ENCODE data around the gene LRRN1. TPM values are rescaled to one million over a fixed set of nuclear protein-coding genes. Genes with fewer than 3 reads are reported as not detected.
"Not testable (repeated sequence)": the region's sequence is repeated elsewhere in the genome, so short reads cannot be mapped to it uniquely, and the experiment has no call there.

LRRN1 gene
- total RNA-seq, 4 donors from 2014 or later = 1.1 to 6.8 (median 4.3) TPM

- no peak for DNase-seq
- TF ChIP-seq, protein P1, sequence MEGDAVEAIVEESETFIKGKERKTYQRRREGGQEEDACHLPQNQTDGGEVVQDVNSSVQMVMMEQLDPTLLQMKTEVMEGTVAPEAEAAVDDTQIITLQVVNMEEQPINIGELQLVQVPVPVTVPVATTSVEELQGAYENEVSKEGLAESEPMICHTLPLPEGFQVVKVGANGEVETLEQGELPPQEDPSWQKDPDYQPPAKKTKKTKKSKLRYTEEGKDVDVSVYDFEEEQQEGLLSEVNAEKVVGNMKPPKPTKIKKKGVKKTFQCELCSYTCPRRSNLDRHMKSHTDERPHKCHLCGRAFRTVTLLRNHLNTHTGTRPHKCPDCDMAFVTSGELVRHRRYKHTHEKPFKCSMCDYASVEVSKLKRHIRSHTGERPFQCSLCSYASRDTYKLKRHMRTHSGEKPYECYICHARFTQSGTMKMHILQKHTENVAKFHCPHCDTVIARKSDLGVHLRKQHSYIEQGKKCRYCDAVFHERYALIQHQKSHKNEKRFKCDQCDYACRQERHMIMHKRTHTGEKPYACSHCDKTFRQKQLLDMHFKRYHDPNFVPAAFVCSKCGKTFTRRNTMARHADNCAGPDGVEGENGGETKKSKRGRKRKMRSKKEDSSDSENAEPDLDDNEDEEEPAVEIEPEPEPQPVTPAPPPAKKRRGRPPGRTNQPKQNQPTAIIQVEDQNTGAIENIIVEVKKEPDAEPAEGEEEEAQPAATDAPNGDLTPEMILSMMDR (IDR thresholded peaks at IDR 0.05 in 4 of 5, conservative IDR thresholded peaks at IDR 0.05 in 1 of 5) = no peak
- TF ChIP-seq POLR2A (IDR thresholded peaks at IDR 0.05) = no peak
- Histone ChIP-seq H3K9me3 (no peaks in the 10 kb centered on the region), H3K4me3 (no peak overlapping the region), H3K27me3 (no peaks in the 10 kb centered on the region), H3K27ac (no peak overlapping the region), H3K36me3 (no peaks in the 10 kb centered on the region), H3K4me1 (no peaks in the 10 kb centered on the region)
- in situ Hi-C loops (cut with MboI; ENCODE audit: low sequenced_read_pairs in 4 of 4) (no loop called here), intact Hi-C loops (cut with DNase I; ENCODE audit: low total_unique reads) (no loop called here)
- no peak for ATAC-seq
Observed at GRCh38 chr3:3827111-3827510, 27.9 kb downstream of the LRRN1 start.

- intact Hi-C loops (cut with DNase I; ENCODE audit: low total_unique reads); H3K27ac ChIP-seq; H3K4me3 ChIP-seq; in situ Hi-C loops (cut with MboI; ENCODE audit: low sequenced_read_pairs in 4 of 4); H3K4me1 ChIP-seq; ATAC-seq; DNase-seq; H3K36me3 ChIP-seq; H3K9me3 ChIP-seq; H3K27me3 ChIP-seq: not testable (repeated sequence)
Observed at GRCh38 chr3:3828417-3828816, 29.2 kb downstream of the LRRN1 start.

DNA sequence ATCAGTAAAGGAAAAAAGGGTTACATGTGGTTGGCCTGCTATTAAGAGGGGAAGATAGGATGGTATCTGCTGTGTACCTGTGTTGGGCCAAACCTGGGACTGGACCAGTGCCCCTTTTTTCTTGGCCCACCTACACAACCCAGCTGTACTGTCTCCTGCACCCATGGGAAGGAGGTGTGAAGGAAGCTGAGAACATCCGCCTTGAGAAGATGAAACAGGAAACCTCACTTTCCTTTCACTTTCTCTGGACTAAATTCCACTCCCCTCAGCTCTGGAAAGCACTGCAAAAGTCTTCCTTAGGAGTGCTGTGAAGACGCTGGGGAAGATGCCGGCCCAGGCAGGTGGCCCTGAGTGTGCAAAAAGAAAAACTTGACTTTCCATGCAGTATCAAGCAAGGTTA is 37.6 kb downstream of the LRRN1 start:
- Histone ChIP-seq H3K4me1 (no peaks in the 10 kb centered on the region), H3K9me3 (peaks cover 0 to 5% (median 5%) of the 10 kb centered on the region in 3 donors), H3K4me3 (no peak overlapping the region), H3K27me3 (no peaks in the 10 kb centered on the region), H3K36me3 (peaks cover 0 to 5% of the 10 kb centered on the region in 2 donors), H3K27ac (no peak overlapping the region)
- in situ Hi-C loops (cut with MboI; ENCODE audit: low sequenced_read_pairs in 4 of 4) = no loop called here
- intact Hi-C loops (cut with DNase I; ENCODE audit: low total_unique reads) = no loop called here
- DNase-seq (no peak), ATAC-seq (no peak)
- TF ChIP-seq, protein P1 (IDR thresholded peaks at IDR 0.05 in 4 of 5, conservative IDR thresholded peaks at IDR 0.05 in 1 of 5) = no peak
- TF ChIP-seq POLR2A (IDR thresholded peaks at IDR 0.05) = no peak

- H3K4me3 ChIP-seq = no peak overlapping the region
- H3K27ac ChIP-seq = no peak overlapping the region
- peaks cover 0 to 5% (median 5%) of the 10 kb centered on the region in 3 donors for H3K9me3 ChIP-seq
- TF ChIP-seq, protein P1 (IDR thresholded peaks at IDR 0.05 in 4 of 5, conservative IDR thresholded peaks at IDR 0.05 in 1 of 5) = no peak
- no peak for TF ChIP-seq POLR2A (IDR thresholded peaks at IDR 0.05)
- H3K27me3 ChIP-seq = no peaks in the 10 kb centered on the region
- H3K36me3 ChIP-seq = peaks cover 0 to 5% of the 10 kb centered on the region in 2 donors
- in situ Hi-C loops (cut with MboI; ENCODE audit: low sequenced_read_pairs in 4 of 4) = no loop called here
- intact Hi-C loops (cut with DNase I; ENCODE audit: low total_unique reads) = no loop called here
- ATAC-seq (no peak), DNase-seq (no peak)
- H3K4me1 ChIP-seq = no peaks in the 10 kb centered on the region
Observed at GRCh38 chr3:3842356-3842755, 43.1 kb downstream of the LRRN1 start.

- H3K27ac ChIP-seq = no peak overlapping the region
- intact Hi-C loops (cut with DNase I; ENCODE audit: low total_unique reads) = no loop called here
- no peaks in the 10 kb centered on the region for H3K9me3 ChIP-seq
- in situ Hi-C loops (cut with MboI; ENCODE audit: low sequenced_read_pairs in 4 of 4) = no loop called here
- no peaks in the 10 kb centered on the region for H3K27me3 ChIP-seq
- H3K4me3 ChIP-seq = no peak overlapping the region
- no peak for TF ChIP-seq POLR2A (IDR thresholded peaks at IDR 0.05)
- TF ChIP-seq, protein P1 (IDR thresholded peaks at IDR 0.05 in 4 of 5, conservative IDR thresholded peaks at IDR 0.05 in 1 of 5) = no peak
- no peaks in the 10 kb centered on the region for H3K36me3 ChIP-seq
- ATAC-seq = no peak
- no peaks in the 10 kb centered on the region for H3K4me1 ChIP-seq
- no peak for DNase-seq
Observed at GRCh38 chr3:3847994-3848922, 49.0 kb downstream of the LRRN1 start.

All from gastrocnemius medialis (tissue), 4 donors.